HG03575 (cell line): ENCODE data around the gene ESRRG.

Source experiments
- ATAC-seq: cut with Tn5 transposase; IDR thresholded peaks from one replicate; pipeline ENCODE4 v1.9.1; 2021; ENCODE audit not compliant: unreplicated experiment, insufficient number of reproducible peaks, low FRiP score; ENCODE audit errors: extremely low read depth

ESRRG gene

GRCh38 chr1:216476341-216476740 lies 246.9 kb downstream of the ESRRG start:
- ATAC-seq: no peak

- ATAC-seq: no peak
Observed at GRCh38 chr1:216475659-216476276, 247.5 kb downstream of the ESRRG start.

GRCh38 chr1:216466162-216466801 lies 256.9 kb downstream of the ESRRG start:
- no peak for ATAC-seq

- ATAC-seq: no peak
Observed at GRCh38 chr1:216464489-216464888, 258.7 kb downstream of the ESRRG start.

- ATAC-seq: no peak
Observed at GRCh38 chr1:216462066-216462775, 261.0 kb downstream of the ESRRG start.

GRCh38 chr1:216461466-216461865 lies 261.8 kb downstream of the ESRRG start:
- ATAC-seq: no peak

- ATAC-seq: no peak
Observed at GRCh38 chr1:216459651-216460207, 263.5 kb downstream of the ESRRG start.

GRCh38 chr1:216458812-216459211 lies 264.4 kb downstream of the ESRRG start:
- no peak for ATAC-seq

GRCh38 chr1:216457356-216457755 lies 265.9 kb downstream of the ESRRG start:
- ATAC-seq: no peak

- ATAC-seq: no peak
Observed at GRCh38 chr1:216456682-216457081, 266.5 kb downstream of the ESRRG start.

GRCh38 chr1:216453777-216454176 lies 269.5 kb downstream of the ESRRG start:
- no peak for ATAC-seq
